Neural cell (in vitro differentiated cells): ENCODE results near the gene CRIM1.

Experiments
- CTCF ChIP-seq: fragments of 450-650 bp; IDR thresholded peaks from 2 replicates; pipeline ENCODE4 v1.5.1; 2014; ENCODE audit warnings: antibody characterized with exemption, mild to moderate bottlenecking, moderate library complexity; ENCODE audit not compliant: poor library complexity, severe bottlenecking
- EZH2 ChIP-seq: fragments of 200-600, 300-800 bp; shearing (Covaris generic), sonication (generic); IDR thresholded peaks from 2 replicates; pipeline ENCODE4 v1.6.1; 2014; ENCODE audit warnings: antibody characterized with exemption, low read length, borderline replicate concordance, mild to moderate bottlenecking; ENCODE audit not compliant: insufficient read depth, poor library complexity, severe bottlenecking
- POLR2AphosphoS5 ChIP-seq: IDR thresholded peaks from 2 replicates; pipeline ENCODE4 v1.6.1; 2012
- RAD21 ChIP-seq: fragments of 450-650 bp; conservative IDR thresholded peaks from 2 replicates; pipeline ENCODE4 v1.6.1; 2014; ENCODE audit warnings: antibody characterized with exemption, mild to moderate bottlenecking, moderate library complexity
- REST ChIP-seq: IDR thresholded peaks from 2 replicates; pipeline ENCODE4 v1.6.1; 2012; ENCODE audit warnings: borderline replicate concordance
- SMC3 ChIP-seq: fragments of 450-650 bp; conservative IDR thresholded peaks from 2 replicates; pipeline ENCODE4 v1.6.1; 2014; ENCODE audit warnings: antibody characterized with exemption, mild to moderate bottlenecking, moderate library complexity; ENCODE audit not compliant: poor library complexity
- TAF1 ChIP-seq: IDR thresholded peaks from 2 replicates; pipeline ENCODE4 v1.6.1; 2012; ENCODE audit warnings: low read depth

- TF ChIP-seq CTCF (no peak), EZH2 (no peak), RAD21 (no peak), SMC3 (no peak), TAF1 (no peak), REST (no peak), POLR2AphosphoS5 (no peak)
Measured at GRCh38 chr2:36307441-36307840, 48.1 kb upstream of the CRIM1 start.
